ENCODE measurements around the gene IDS.
"Not testable (repeated sequence)": the region's sequence is repeated elsewhere in the genome, so short reads cannot be mapped to it uniquely, and the experiment has no call there.

The IDS gene

DNA sequence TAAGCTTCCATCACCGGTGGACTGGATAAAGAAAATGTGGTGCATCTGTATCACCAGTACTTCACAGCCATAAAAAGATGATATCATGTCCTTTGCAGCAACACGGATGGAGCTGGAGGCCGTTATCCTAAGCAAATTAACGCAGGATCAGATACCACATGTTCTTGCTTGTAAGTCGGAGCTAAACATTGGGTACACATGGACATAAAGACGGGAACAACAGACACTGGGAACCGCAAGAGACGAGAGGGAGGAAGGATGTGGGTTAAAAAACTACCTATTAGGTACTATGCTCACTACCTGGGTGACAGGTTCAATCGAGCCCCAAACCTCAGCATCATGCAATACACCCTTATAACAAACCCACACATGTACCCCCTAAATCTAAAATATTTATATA, 16.3 kb upstream of the IDS start:
- H3K27me3 ChIP-seq (ENCODE audit: insufficient read depth, poor library complexity, severe bottlenecking) = no peaks in the 10 kb centered on the region
- no peak overlapping the region for H3K4me3 ChIP-seq (replicated peaks; ENCODE audit: insufficient read depth, low read length)
- DNase-seq (ENCODE audit: low read depth in 1 of 2, low spot score in 1 of 2) = no peak
- no peak overlapping the region for H3K27ac ChIP-seq (replicated peaks)
- TF ChIP-seq POLR2AphosphoS5 (IDR thresholded peaks at IDR 0.05; ENCODE audit: low read depth) = no peak
- no peak for TF ChIP-seq REST (IDR thresholded peaks at IDR 0.05; ENCODE audit: insufficient replicate concordance, low read depth)
- no peak for TF ChIP-seq CTCF (IDR thresholded peaks at IDR 0.05; ENCODE audit: insufficient read depth, low read length)
- TF ChIP-seq SPI1 (IDR thresholded peaks at IDR 0.05; ENCODE audit: borderline replicate concordance, low read depth) = no peak
- no peak for TF ChIP-seq GABPA (IDR thresholded peaks at IDR 0.05; ENCODE audit: low read depth)

DNA sequence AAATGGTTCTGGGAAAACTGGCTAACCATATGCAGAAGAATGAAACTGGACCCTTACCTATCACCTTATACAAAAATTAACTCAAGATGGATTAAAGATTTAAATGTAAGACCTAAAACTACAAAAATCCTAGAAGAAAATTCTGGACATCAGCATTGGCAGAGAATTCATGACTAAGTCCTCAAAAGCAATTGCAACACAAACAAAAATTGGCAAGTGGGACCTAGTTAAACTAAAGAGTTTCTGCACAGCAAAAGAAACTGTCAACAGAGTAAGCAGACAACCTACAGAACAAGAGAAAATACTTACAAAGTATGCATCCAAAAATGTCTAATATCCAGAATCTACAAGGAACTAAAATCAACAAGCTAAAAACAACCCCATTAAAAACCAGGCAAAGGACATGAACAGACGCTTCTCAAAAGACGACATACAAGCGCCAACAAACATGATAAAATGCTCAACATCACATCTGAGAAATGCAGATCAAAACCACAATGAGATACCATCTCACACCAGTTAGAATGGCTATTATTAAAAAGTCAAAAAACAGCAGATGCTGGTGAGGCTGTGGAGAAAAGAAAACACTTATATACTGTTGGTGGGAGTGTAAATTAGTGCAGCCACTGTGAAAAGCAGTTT, 15.7 kb upstream of the IDS start:
- H3K27ac ChIP-seq (replicated peaks); H3K27me3 ChIP-seq (ENCODE audit: insufficient read depth, poor library complexity, severe bottlenecking); H3K4me3 ChIP-seq (replicated peaks; ENCODE audit: insufficient read depth, low read length): not testable (repeated sequence)

GRCh38 chrX:149518236-149518635, 13.1 kb upstream of the IDS start:
- Histone ChIP-seq H3K4me3 (replicated peaks; ENCODE audit: insufficient read depth, low read length) (no peak overlapping the region), H3K27me3 (ENCODE audit: insufficient read depth, poor library complexity, severe bottlenecking) (no peaks in the 10 kb centered on the region), H3K27ac (replicated peaks) (no peak overlapping the region)
- no peak for TF ChIP-seq SPI1 (IDR thresholded peaks at IDR 0.05; ENCODE audit: borderline replicate concordance, low read depth)
- no peak for TF ChIP-seq REST (IDR thresholded peaks at IDR 0.05; ENCODE audit: insufficient replicate concordance, low read depth)
- TF ChIP-seq CTCF (IDR thresholded peaks at IDR 0.05; ENCODE audit: insufficient read depth, low read length) = no peak
- no peak for TF ChIP-seq GABPA (IDR thresholded peaks at IDR 0.05; ENCODE audit: low read depth)
- TF ChIP-seq POLR2AphosphoS5 (IDR thresholded peaks at IDR 0.05; ENCODE audit: low read depth) = no peak
- DNase-seq (ENCODE audit: low read depth in 1 of 2, low spot score in 1 of 2) = no peak

More for the DNA sequence above, 15.7 kb upstream of the IDS start:
- DNase-seq (ENCODE audit: low read depth in 1 of 2, low spot score in 1 of 2) = not testable (repeated sequence)

- TF ChIP-seq POLR2AphosphoS5 (IDR thresholded peaks at IDR 0.05; ENCODE audit: low read depth) (no peak), CTCF (IDR thresholded peaks at IDR 0.05; ENCODE audit: insufficient read depth, low read length) (no peak), REST (IDR thresholded peaks at IDR 0.05; ENCODE audit: insufficient replicate concordance, low read depth) (no peak), SPI1 (IDR thresholded peaks at IDR 0.05; ENCODE audit: borderline replicate concordance, low read depth) (no peak), GABPA (IDR thresholded peaks at IDR 0.05; ENCODE audit: low read depth) (no peak)
- no peak overlapping the region for H3K4me3 ChIP-seq (replicated peaks; ENCODE audit: insufficient read depth, low read length)
- no peak for DNase-seq (ENCODE audit: low read depth in 1 of 2, low spot score in 1 of 2)
- no peak overlapping the region for H3K27ac ChIP-seq (replicated peaks)
- no peaks in the 10 kb centered on the region for H3K27me3 ChIP-seq (ENCODE audit: insufficient read depth, poor library complexity, severe bottlenecking)
Measured at GRCh38 chrX:149517308-149517707, 12.2 kb upstream of the IDS start.

Measured in HL-60 (cell line).